Gastrocnemius medialis (tissue), 4 donors: ENCODE results near the gene MEDAG. TPM values are rescaled to one million over a fixed set of nuclear protein-coding genes. Genes with fewer than 3 reads are reported as not detected.

Experiments used
- ATAC-seq, 2 donors: fragments of 150-250 bp; one replicate each; pipeline ENCODE4 v1.9.1; 2016
- DNase-seq, 2 donors: peaks; one replicate each; pipeline ENCODE4 v3.0.0-alpha.2; 2019
- H3K27ac ChIP-seq, 4 donors: fragments of 200-600 bp; sonication (generic); 1 replicate in 1 of 4; 2 replicates in 3 of 4; pipeline ENCODE4 v1.5.1; 2016 to 2018; ENCODE audit warnings: mild to moderate bottlenecking in 2 of 4, moderate library complexity in 1 of 4
- H3K27me3 ChIP-seq, 3 donors: fragments of 200-600 bp; sonication (generic) in 2 of 3; 1 replicate in 1 of 3; 2 replicates in 2 of 3; pipeline versions ENCODE4 v1.5.1 to v1.6.0; 2016 to 2019; ENCODE audit warnings: mild to moderate bottlenecking in 1 of 3, moderate library complexity in 1 of 3
- H3K36me3 ChIP-seq, 2 donors: fragments of 200-600 bp; sonication (generic) in 1 of 2; one replicate each; pipeline ENCODE4 v1.5.1; 2017 to 2018
- H3K4me1 ChIP-seq, 2 donors: fragments of 200-600 bp; sonication (generic) in 1 of 2; one replicate each; pipeline ENCODE4 v1.5.1; 2016 to 2017; ENCODE audit warnings: mild to moderate bottlenecking in 2 of 2
- H3K4me3 ChIP-seq, 4 donors: fragments of 200-600 bp; sonication (generic) in 3 of 4; 1 replicate in 1 of 4; 2 replicates in 3 of 4; pipeline ENCODE4 v1.5.1; 2016 to 2019; ENCODE audit warnings: mild to moderate bottlenecking in 2 of 4
- H3K9me3 ChIP-seq, 3 donors: fragments of 200-600 bp; sonication (generic) in 2 of 3; 1 replicate in 1 of 3; 2 replicates in 2 of 3; pipeline ENCODE4 v1.5.1; 2016 to 2019
- POLR2A ChIP-seq, 2 donors: fragments of 450-650 bp; IDR thresholded peaks; one replicate each; pipeline ENCODE4 v1.6.1; 2017; ENCODE audit warnings: antibody characterized with exemption in 2 of 2, mild to moderate bottlenecking in 2 of 2, moderate library complexity in 2 of 2
- in situ Hi-C, 4 donors: fragments of 200-750 bp; cut with MboI; loops; one replicate each; pipeline versions ENCODE4 v1.15.0 to v1.8.0; 2017; ENCODE audit warnings: low sequenced_read_pairs in 4 of 4
- intact Hi-C: fragments of 100-400 bp; cut with DNase I; formaldehyde crosslinking; loops from one replicate; pipeline ENCODE4 v1.15.1; 2023; ENCODE audit warnings: low total_unique reads
- total RNA-seq, 4 donors: library from RNA; depleted of rRNA; stranded (reverse); fragments of >200 nt; gene quantifications; one replicate each; pipeline versions ENCODE4 v1.1.0 to v1.2.3, GENCODE V29; 2016
- TF ChIP-seq, protein P1 (sequence below), 5 experiments: fragments of 450-650 bp in 3 of 5; fragments of 200-600 bp in 2 of 5; sonication (generic) in 2 of 5; IDR thresholded peaks in 4 of 5; conservative IDR thresholded peaks in 1 of 5; 1 replicate in 4 of 5; 2 replicates in 1 of 5; pipeline ENCODE4 v1.5.1; 2016 to 2019; ENCODE audit warnings: antibody characterized with exemption in 5 of 5, mild to moderate bottlenecking in 3 of 5, moderate library complexity in 3 of 5

MEDAG gene
- total RNA-seq, 4 donors from 2014 or later, result 12.8 to 37.7 (median 23.3) TPM

DNA sequence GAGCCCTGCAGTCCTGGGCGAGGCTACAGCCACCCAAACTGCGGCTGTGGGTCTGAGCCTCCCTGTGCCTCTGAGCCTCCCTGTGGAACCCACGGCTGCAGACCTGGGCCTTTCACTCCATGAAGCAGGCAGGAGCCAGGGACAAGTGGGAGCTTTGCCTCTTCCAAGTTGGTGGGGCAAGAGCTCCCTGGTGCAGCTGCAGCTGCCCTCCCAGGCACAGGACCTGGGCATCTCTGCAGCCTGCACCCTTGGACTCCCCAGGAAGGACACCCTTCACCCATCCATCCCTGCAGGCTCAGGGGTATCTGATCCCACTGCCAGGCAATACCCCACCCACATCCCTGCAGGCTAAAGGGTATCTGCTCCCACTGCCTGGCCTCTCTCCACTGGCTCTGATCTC is 28.7 kb downstream of the MEDAG start:
- Histone ChIP-seq H3K4me1 (no peaks in the 10 kb centered on the region), H3K4me3 (no peak overlapping the region), H3K27me3 (peaks cover 8 to 9% (median 8%) of the 10 kb centered on the region in 3 donors), H3K9me3 (no peaks in the 10 kb centered on the region), H3K27ac (no peak overlapping the region), H3K36me3 (no peaks in the 10 kb centered on the region)
- intact Hi-C loops (no loop called here), in situ Hi-C loops (no loop called here)
- no peak for DNase-seq
- ATAC-seq, result no peak
- TF ChIP-seq, protein P1, sequence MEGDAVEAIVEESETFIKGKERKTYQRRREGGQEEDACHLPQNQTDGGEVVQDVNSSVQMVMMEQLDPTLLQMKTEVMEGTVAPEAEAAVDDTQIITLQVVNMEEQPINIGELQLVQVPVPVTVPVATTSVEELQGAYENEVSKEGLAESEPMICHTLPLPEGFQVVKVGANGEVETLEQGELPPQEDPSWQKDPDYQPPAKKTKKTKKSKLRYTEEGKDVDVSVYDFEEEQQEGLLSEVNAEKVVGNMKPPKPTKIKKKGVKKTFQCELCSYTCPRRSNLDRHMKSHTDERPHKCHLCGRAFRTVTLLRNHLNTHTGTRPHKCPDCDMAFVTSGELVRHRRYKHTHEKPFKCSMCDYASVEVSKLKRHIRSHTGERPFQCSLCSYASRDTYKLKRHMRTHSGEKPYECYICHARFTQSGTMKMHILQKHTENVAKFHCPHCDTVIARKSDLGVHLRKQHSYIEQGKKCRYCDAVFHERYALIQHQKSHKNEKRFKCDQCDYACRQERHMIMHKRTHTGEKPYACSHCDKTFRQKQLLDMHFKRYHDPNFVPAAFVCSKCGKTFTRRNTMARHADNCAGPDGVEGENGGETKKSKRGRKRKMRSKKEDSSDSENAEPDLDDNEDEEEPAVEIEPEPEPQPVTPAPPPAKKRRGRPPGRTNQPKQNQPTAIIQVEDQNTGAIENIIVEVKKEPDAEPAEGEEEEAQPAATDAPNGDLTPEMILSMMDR (IDR thresholded peaks at IDR 0.05 in 4 of 5, conservative IDR thresholded peaks at IDR 0.05 in 1 of 5), result no peak
- TF ChIP-seq POLR2A (IDR thresholded peaks at IDR 0.05), result no peak

DNA sequence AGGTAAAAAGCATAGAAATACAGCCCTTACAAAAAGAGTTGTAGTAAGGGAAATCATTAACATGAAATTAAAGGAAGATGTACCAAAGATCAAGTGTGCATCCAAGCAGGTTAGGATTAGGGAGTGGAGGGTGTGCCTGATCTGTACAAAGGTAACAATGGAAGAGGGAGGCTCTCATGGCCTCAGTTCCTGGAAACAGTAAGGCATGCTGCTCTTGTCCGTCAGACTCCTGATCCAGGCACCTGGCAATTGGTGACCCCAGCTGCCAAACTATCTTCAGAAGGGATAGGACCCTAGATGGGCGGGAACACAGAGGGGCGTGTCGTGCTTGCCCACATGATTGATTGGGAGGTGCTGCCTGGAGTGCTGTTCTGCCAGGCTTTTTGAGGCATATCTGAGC is 30.9 kb downstream of the MEDAG start:
- Histone ChIP-seq H3K4me3 (no peak overlapping the region), H3K27ac (no peak overlapping the region), H3K27me3 (peaks cover 5 to 8% (median 6%) of the 10 kb centered on the region in 3 donors), H3K36me3 (no peaks in the 10 kb centered on the region), H3K4me1 (no peaks in the 10 kb centered on the region), H3K9me3 (no peaks in the 10 kb centered on the region)
- in situ Hi-C loops, result no loop called here
- DNase-seq (no peak), ATAC-seq (no peak)
- TF ChIP-seq, protein P1 (IDR thresholded peaks at IDR 0.05 in 4 of 5, conservative IDR thresholded peaks at IDR 0.05 in 1 of 5), result no peak
- TF ChIP-seq POLR2A (IDR thresholded peaks at IDR 0.05), result no peak
- intact Hi-C loops, result no loop called here

DNA sequence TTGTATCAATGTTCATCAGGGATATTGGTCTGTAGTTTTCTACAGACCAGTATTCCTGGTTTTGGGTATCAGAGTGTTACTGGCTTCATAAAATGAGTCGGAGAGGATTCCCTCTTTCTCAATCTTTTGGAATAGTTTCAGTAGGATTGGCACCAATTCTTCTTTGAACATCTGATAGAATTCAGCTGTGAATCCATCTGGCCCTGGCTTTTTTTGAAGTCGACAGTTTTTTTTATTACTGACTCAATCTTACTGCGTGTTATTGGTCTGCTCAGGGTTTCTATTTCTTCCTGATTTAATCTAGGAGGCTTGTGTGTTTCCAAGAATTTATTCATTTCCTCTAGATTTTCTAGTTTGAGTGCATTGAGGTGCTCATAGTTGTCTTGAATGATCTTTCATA is 37.8 kb downstream of the MEDAG start:
- ATAC-seq (no peak), DNase-seq (no peak)
- Histone ChIP-seq H3K9me3 (no peaks in the 10 kb centered on the region), H3K27me3 (no peaks in the 10 kb centered on the region), H3K27ac (no peak overlapping the region), H3K4me1 (no peaks in the 10 kb centered on the region), H3K36me3 (no peaks in the 10 kb centered on the region), H3K4me3 (no peak overlapping the region)
- intact Hi-C loops, result no loop called here
- in situ Hi-C loops, result no loop called here
- TF ChIP-seq, protein P1 (IDR thresholded peaks at IDR 0.05 in 4 of 5, conservative IDR thresholded peaks at IDR 0.05 in 1 of 5), result no peak

DNA sequence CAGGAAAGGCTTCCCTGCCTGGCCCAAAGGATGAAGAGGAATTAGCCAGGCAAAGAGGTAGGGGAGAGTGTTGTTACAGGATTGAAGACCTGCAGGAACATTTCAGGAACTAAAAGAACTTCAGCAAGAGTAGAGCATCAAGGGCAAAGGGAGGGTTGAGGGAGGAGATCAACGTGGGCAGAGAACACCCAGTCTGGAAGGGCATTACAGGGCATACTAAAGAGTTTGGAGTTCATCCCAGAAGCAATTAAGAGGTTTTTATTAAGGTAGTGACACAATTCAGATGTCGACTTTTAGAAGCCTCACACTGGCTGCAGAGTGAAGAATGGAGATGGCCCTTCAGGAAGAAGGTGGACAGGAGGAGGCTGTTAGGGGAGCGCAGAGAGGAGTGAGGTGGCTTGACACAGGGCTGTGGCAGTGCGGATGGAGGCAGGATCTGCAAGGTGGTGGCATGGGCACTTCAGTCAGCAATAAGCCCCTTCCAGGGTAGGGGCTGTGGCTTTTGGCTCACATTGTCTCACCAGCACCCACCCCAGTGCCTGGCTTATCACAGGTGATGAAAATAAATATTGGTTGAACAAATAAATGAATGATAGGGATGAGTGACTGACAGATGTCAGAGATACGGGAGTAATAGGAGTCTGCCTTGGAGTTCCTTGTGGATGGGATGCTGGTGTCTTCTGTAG is 51.3 kb downstream of the MEDAG start:
- no peak for TF ChIP-seq POLR2A (IDR thresholded peaks at IDR 0.05)
- TF ChIP-seq, protein P1 (IDR thresholded peaks at IDR 0.05 in 4 of 5, conservative IDR thresholded peaks at IDR 0.05 in 1 of 5), result no peak
- Histone ChIP-seq H3K4me1 (no peaks in the 10 kb centered on the region), H3K4me3 (no peak overlapping the region), H3K36me3 (no peaks in the 10 kb centered on the region), H3K9me3 (no peaks in the 10 kb centered on the region), H3K27ac (no peak overlapping the region), H3K27me3 (no peaks in the 10 kb centered on the region)
- in situ Hi-C loops (no loop called here), intact Hi-C loops (no loop called here)
- DNase-seq (no peak), ATAC-seq (no peak)

DNA sequence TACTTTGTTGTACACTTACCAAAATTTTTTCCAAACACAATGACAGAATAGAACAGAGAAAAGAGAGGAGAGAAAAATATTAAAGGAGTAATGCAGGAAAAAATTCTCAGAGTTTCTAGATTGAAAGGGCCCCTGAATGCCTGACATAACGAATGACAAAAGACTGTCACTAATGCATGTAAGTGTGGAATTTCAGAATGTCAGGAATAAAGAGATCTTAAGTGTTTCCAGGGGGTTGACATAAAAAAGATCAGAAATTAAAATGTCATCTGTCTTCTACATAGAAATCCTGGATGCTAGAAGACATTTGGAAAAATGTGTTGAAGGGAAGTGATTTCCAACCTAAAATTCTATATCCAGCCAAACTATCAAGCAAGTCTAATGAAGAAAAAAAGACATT is 53.6 kb downstream of the MEDAG start:
- TF ChIP-seq, protein P1 (IDR thresholded peaks at IDR 0.05 in 4 of 5, conservative IDR thresholded peaks at IDR 0.05 in 1 of 5), result no peak
- no peak for TF ChIP-seq POLR2A (IDR thresholded peaks at IDR 0.05)
- Histone ChIP-seq H3K36me3 (no peaks in the 10 kb centered on the region), H3K27ac (no peak overlapping the region), H3K4me1 (no peaks in the 10 kb centered on the region), H3K27me3 (no peaks in the 10 kb centered on the region), H3K9me3 (no peaks in the 10 kb centered on the region), H3K4me3 (no peak overlapping the region)
- in situ Hi-C loops, result no loop called here
- intact Hi-C loops, result no loop called here
- DNase-seq, result no peak
- ATAC-seq, result no peak
